ENCODE measurements around the gene KIAA0825.

GRCh38 chr5:94571415-94571814, 47.0 kb downstream of the KIAA0825 start:
- TF ChIP-seq, protein P1, sequence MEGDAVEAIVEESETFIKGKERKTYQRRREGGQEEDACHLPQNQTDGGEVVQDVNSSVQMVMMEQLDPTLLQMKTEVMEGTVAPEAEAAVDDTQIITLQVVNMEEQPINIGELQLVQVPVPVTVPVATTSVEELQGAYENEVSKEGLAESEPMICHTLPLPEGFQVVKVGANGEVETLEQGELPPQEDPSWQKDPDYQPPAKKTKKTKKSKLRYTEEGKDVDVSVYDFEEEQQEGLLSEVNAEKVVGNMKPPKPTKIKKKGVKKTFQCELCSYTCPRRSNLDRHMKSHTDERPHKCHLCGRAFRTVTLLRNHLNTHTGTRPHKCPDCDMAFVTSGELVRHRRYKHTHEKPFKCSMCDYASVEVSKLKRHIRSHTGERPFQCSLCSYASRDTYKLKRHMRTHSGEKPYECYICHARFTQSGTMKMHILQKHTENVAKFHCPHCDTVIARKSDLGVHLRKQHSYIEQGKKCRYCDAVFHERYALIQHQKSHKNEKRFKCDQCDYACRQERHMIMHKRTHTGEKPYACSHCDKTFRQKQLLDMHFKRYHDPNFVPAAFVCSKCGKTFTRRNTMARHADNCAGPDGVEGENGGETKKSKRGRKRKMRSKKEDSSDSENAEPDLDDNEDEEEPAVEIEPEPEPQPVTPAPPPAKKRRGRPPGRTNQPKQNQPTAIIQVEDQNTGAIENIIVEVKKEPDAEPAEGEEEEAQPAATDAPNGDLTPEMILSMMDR (conservative IDR thresholded peaks at IDR 0.05; ENCODE audit: low read length): no peak
- no peak for TF ChIP-seq EZH2phosphoT487 (IDR thresholded peaks at IDR 0.05; ENCODE audit: borderline replicate concordance, low read depth, low read length)
